Measurements from ENCODE around the gene DLG1.
A peak's percentile ranks its signal among the peaks of the same experiment; 100 is the strongest.

Gene DLG1

DNA sequence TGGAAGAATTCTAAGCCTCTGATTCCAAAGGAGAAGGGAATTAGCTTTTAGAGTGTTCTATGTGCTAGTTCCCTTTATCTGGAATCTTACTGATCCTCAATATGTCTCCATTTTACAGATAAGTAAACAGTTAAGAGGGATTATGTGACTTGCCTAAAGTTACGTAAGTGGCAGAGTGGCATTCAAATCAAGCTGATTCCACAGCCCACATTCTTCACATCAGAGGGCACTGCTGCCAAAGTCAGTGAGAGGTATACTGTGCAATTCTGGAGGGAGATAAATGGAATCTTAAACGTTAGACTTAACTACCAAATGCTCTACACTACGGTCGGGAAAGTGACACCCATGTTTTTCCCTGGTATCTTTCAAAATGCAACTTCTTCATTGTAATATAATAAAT, 257.8 kb downstream of the DLG1 start:
- TF ChIP-seq CEBPB (IDR thresholded peaks at IDR 0.05) = peak; percentile 24; the same call in 1 of the 2 replicates
- TF ChIP-seq YY1 (IDR thresholded peaks at IDR 0.05; ENCODE audit: low read depth) = no peak

- TF ChIP-seq YY1 (IDR thresholded peaks at IDR 0.05; ENCODE audit: low read depth) = no peak
- TF ChIP-seq TCF12 (IDR thresholded peaks at IDR 0.05; ENCODE audit: low read depth) = no peak
- TF ChIP-seq, protein P1, sequence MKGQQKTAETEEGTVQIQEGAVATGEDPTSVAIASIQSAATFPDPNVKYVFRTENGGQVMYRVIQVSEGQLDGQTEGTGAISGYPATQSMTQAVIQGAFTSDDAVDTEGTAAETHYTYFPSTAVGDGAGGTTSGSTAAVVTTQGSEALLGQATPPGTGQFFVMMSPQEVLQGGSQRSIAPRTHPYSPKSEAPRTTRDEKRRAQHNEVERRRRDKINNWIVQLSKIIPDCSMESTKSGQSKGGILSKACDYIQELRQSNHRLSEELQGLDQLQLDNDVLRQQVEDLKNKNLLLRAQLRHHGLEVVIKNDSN (IDR thresholded peaks at IDR 0.05) = no peak
- no peak for TF ChIP-seq TAF1 (IDR thresholded peaks at IDR 0.05; ENCODE audit: low read depth)
- TF ChIP-seq EP300 (IDR thresholded peaks at IDR 0.05; ENCODE audit: borderline replicate concordance) = no peak
- TF ChIP-seq EGR1 (IDR thresholded peaks at IDR 0.05) = no peak
- TF ChIP-seq CREB1 (IDR thresholded peaks at IDR 0.05; ENCODE audit: low read depth) = no peak
- no peak for TF ChIP-seq FOXM1 (IDR thresholded peaks at IDR 0.05; ENCODE audit: borderline replicate concordance, low read depth)
- TF ChIP-seq NFIC (IDR thresholded peaks at IDR 0.05) = no peak
- TF ChIP-seq ZBTB7A (IDR thresholded peaks at IDR 0.05; ENCODE audit: low read depth) = no peak
- no peak for TF ChIP-seq RAD21 (IDR thresholded peaks at IDR 0.05; ENCODE audit: low read depth)
- TF ChIP-seq REST (IDR thresholded peaks at IDR 0.05; ENCODE audit: low read depth) = no peak
- no peak for TF ChIP-seq CEBPB (IDR thresholded peaks at IDR 0.05)
- TF ChIP-seq TEAD4 (IDR thresholded peaks at IDR 0.05) = no peak
- TF ChIP-seq, protein P2, sequence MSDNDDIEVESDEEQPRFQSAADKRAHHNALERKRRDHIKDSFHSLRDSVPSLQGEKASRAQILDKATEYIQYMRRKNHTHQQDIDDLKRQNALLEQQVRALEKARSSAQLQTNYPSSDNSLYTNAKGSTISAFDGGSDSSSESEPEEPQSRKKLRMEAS (IDR thresholded peaks at IDR 0.05) = no peak
These were observed 259.5 kb downstream of the DLG1 start for GRCh38 chr3:197038679-197039462.

DNA sequence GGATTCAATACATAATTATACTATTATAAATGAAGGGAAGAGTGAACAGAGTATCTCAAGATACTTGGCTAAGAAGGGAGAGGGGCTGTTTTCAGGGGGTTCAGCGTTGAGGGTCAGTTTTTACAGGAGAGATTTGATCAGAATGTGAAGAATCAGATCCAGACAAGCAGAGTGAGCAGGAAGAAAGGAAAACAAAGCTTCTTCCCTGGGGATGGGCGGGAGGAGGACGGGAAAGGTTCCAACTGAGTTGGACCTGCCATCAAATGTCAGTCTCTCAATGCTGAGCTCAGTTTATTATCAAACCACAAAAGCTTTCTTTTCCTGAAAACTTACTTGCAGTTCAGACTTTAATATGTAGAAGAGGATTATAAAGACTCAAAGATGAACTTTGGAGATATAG, 262.8 kb downstream of the DLG1 start:
- TF ChIP-seq CEBPB (IDR thresholded peaks at IDR 0.05) = no peak
- no peak for TF ChIP-seq EGR1 (IDR thresholded peaks at IDR 0.05)
- TF ChIP-seq FOXM1 (IDR thresholded peaks at IDR 0.05; ENCODE audit: borderline replicate concordance, low read depth) = no peak
- no peak for TF ChIP-seq TEAD4 (IDR thresholded peaks at IDR 0.05)
- TF ChIP-seq EP300 (IDR thresholded peaks at IDR 0.05; ENCODE audit: borderline replicate concordance) = no peak
- no peak for TF ChIP-seq REST (IDR thresholded peaks at IDR 0.05; ENCODE audit: low read depth)
- TF ChIP-seq YY1 (IDR thresholded peaks at IDR 0.05; ENCODE audit: low read depth) = no peak
- TF ChIP-seq TAF1 (IDR thresholded peaks at IDR 0.05; ENCODE audit: low read depth) = no peak
- TF ChIP-seq, protein P1 (IDR thresholded peaks at IDR 0.05) = no peak
- TF ChIP-seq RAD21 (IDR thresholded peaks at IDR 0.05; ENCODE audit: low read depth) = no peak
- no peak for TF ChIP-seq NFIC (IDR thresholded peaks at IDR 0.05)
- TF ChIP-seq, protein P2 (IDR thresholded peaks at IDR 0.05) = no peak
- TF ChIP-seq TCF12 (IDR thresholded peaks at IDR 0.05; ENCODE audit: low read depth) = no peak
- no peak for TF ChIP-seq ZBTB7A (IDR thresholded peaks at IDR 0.05; ENCODE audit: low read depth)
- TF ChIP-seq CREB1 (IDR thresholded peaks at IDR 0.05; ENCODE audit: low read depth) = no peak

DNA sequence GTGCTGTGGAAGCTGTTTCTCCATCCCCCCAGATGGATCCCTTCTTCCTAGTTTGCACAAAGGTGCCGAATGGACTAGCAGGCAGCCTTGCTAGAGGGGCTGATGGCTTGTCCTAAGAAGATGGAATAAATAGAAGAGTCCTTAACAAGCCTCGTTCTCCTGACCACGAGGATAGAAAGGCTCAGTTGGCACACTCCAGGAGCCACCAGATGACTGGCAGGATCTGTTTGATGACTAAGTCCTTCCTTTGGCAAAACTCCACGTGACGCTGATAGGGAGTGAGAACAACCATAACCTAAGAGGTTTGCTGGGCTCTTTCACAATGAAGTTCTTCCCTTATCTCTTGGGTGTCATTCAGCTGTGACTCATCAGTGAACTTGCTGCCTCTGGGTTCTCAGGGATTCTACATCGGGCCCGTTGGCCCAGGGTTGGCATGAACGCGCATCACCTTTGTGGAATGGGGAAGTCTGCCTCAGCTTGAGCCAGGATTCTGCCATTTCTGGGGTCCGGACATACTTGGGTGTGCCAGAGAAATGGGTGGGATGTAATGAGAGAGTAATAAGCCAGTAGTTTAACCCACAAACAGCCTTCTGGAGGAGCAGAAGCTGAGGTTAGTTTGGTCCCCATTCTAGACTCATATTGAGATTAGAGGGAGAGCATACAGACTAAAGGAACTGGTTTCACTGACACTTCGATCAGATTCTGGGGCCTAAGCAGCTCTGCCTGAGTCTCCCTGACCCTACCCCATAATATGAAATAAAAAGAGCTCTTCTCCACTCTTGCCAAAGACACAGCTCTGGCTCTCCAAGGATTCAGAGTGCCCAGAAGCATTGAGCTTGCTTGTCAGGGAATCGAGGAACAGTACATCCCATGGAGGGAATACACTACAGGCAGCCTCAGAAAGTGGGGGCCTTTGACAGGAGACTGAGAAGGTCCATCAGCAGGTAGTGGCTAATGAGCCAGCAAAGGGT, 266.8 kb downstream of the DLG1 start:
- no peak for TF ChIP-seq FOXM1 (IDR thresholded peaks at IDR 0.05; ENCODE audit: borderline replicate concordance, low read depth)
- TF ChIP-seq, protein P2 (IDR thresholded peaks at IDR 0.05) = peak; percentile 86
- peak; percentile 47; the same call in 1 of the 2 replicates for TF ChIP-seq EP300 (IDR thresholded peaks at IDR 0.05; ENCODE audit: borderline replicate concordance)
- TF ChIP-seq CEBPB (IDR thresholded peaks at IDR 0.05) = peak; percentile 50; the same call in 1 of the 2 replicates
- peak; percentile 84 for TF ChIP-seq NFIC (IDR thresholded peaks at IDR 0.05)
- TF ChIP-seq RAD21 (IDR thresholded peaks at IDR 0.05; ENCODE audit: low read depth) = no peak
- TF ChIP-seq TCF12 (IDR thresholded peaks at IDR 0.05; ENCODE audit: low read depth) = peak; percentile 38; the same call in 1 of the 2 replicates
- TF ChIP-seq, protein P1 (IDR thresholded peaks at IDR 0.05) = peak; percentile 78
- no peak for TF ChIP-seq ZBTB7A (IDR thresholded peaks at IDR 0.05; ENCODE audit: low read depth)
- no peak for TF ChIP-seq TEAD4 (IDR thresholded peaks at IDR 0.05)
